GM10266 (cell line): ENCODE data around the gene DNAH7.

Experiments used
- DNase-seq: peaks from one replicate; pipeline ENCODE4 v3.0.0; 2012; ENCODE audit errors: extremely low spot score
- CTCF ChIP-seq: IDR thresholded peaks from 2 replicates; pipeline ENCODE4 v1.5.1; 2012; ENCODE audit warnings: mild to moderate bottlenecking, low read depth; ENCODE audit not compliant: control insufficient read depth, insufficient read depth; ENCODE audit errors: missing control alignments

DNAH7 gene

GRCh38 chr2:195766691-195767090 is 301.9 kb downstream of the DNAH7 start:
- TF ChIP-seq CTCF, result no peak
- DNase-seq, result no peak

DNA sequence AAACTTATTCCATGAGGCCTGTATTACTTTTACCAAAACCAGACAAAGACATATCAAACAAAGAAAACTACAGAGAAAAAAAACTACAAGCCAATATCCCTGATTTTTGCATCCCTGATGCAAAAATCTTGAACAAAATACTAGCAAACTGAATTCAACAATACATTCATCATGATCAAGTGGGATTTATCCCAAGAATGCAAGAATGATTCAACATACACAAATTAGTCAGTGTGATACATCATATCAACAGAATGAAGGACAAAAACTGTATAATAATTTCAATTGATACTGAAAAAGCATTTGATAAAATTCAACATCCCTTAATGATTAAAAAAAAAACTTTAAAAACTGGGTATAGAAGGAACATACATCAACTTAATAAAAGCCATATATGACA is 304.8 kb downstream of the DNAH7 start:
- no peak for TF ChIP-seq CTCF
- no peak for DNase-seq

DNA sequence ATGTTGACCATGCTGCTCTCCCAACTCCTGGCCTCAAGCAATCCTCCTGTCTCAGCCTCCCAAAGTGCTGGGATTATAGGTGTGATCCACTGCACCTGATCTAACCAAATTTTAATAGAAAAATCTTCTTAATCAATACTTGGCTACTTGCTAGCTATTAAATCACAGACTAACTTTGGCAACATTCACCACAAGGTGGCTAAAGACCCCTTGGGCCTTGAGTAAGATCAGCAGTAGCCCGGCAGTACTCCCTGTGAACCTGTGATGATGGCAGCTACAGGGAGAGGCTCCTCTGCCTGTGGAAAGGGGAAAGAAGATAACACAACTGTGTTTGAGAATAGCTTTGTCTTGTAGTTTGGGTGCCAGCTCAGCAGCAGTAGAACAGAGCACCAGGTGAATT is 308.8 kb downstream of the DNAH7 start:
- TF ChIP-seq CTCF, result no peak
- DNase-seq, result no peak

DNA sequence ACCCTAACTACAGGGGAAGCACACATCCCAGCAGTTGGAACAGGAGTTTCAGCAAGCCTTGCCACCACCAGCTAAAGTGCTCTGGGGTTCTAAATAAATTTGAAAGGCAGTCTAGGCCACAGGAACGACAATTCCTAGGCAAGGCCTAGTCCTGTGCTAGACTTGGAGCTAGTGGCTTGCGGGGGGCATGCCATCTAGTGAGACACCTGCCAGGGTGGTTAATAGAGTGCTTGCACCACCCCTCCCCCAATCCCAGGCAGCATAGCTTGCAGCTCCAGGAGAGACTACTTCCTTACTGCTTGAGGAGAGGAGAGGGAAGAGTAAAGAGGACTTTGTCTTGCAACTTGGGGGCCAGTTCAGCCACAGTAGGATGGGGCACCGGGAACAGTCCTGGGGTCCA is 309.8 kb downstream of the DNAH7 start:
- no peak for TF ChIP-seq CTCF

DNA sequence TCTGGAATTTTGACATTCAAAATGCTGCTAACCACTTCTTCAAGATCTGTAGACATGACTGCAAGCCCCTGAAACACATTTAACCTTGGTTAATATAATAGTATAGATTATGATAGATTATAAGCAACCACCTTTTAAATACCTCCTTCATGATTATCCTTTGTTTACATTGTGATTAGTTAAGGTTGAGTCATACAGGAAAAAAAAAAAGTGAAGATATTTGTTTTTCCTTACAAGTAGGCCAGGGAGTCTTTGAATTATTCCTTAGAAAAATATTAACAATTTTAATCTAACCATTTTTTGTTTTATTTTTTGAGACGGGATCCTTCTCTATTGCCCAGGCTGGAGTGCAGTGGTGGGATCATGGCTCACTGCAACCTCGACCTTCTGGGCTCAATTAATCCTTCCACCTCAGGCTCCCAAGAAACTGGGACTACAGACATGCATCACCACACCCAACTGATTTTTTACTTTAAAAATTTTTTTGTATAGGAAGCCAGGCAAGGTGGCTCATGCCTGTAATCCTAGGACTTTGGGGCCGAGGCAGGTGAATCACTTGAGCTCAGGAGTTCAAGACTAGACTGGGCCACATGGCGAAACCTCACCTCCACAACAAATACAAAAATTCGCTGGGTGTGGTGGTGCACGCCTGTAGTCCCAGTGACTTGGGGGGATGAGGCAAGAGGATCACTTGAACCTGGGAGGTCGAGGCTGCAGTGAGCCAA is 312.3 kb downstream of the DNAH7 start:
- no peak for DNase-seq
- TF ChIP-seq CTCF, result no peak

More for the DNA sequence above, 309.8 kb downstream of the DNAH7 start:
- no peak for DNase-seq

DNA sequence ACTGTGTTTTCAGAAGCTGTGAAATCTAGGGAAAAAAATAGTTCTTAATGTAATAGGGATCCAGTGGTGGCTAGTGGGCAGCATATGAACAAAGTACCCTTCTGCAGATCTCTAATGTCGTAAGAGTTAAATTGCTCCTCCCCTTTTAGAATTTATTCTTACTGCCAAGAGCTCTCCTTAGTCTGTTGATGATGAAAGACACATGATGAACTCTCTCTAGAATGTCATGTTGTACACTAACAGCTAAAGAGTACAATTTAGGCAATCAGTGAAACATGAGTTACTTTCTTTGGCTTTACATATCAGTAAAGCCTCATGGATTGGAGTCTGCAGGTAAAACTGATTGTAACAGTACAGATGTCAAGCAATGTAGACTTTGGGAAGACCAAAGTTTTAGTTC is 327.4 kb downstream of the DNAH7 start:
- DNase-seq, result no peak
- TF ChIP-seq CTCF, result no peak

- DNase-seq, result no peak
- TF ChIP-seq CTCF, result no peak
Observed at GRCh38 chr2:195737511-195738325, 330.9 kb downstream of the DNAH7 start.
